Stimulated activated CD4-positive, alpha-beta T cell treated with anti-CD3 and anti-CD28 coated beads, Interleukin-12 subunit alpha, Interleukin-12 subunit beta, amount 100 ng/mL, for 4 hours (primary cell): ENCODE measurements around the gene IRF4.
"Not testable (repeated sequence)": the region's sequence is repeated elsewhere in the genome, so short reads cannot be mapped to it uniquely, and the experiment has no call there.

Experiments
- DNase-seq: peaks from one replicate; pipeline ENCODE4 v3.0.0-alpha.2; 2020

IRF4 gene

GRCh38 chr6:423055-423798, 31.7 kb downstream of the IRF4 start:
- no peak for DNase-seq

GRCh38 chr6:423799-424345, 32.3 kb downstream of the IRF4 start:
- no peak for DNase-seq

GRCh38 chr6:424741-425417, 33.3 kb downstream of the IRF4 start:
- no peak for DNase-seq

- DNase-seq = not testable (repeated sequence)
These were observed 33.9 kb downstream of the IRF4 start for GRCh38 chr6:425418-425788.

- DNase-seq = not testable (repeated sequence)
These were observed 34.7 kb downstream of the IRF4 start for GRCh38 chr6:426198-426738.

GRCh38 chr6:428047-428603, 36.6 kb downstream of the IRF4 start:
- DNase-seq = no peak

GRCh38 chr6:429515-430121, 38.1 kb downstream of the IRF4 start:
- no peak for DNase-seq

- no peak for DNase-seq
These were observed 40.0 kb downstream of the IRF4 start for GRCh38 chr6:431504-431903.

- peak; percentile 25 for DNase-seq
These were observed 40.4 kb downstream of the IRF4 start for GRCh38 chr6:431986-432385.

GRCh38 chr6:434051-434705, 42.6 kb downstream of the IRF4 start:
- DNase-seq = no peak

GRCh38 chr6:435441-436307, 44.1 kb downstream of the IRF4 start:
- DNase-seq = no peak

GRCh38 chr6:436308-437036, 44.9 kb downstream of the IRF4 start:
- no peak for DNase-seq

- DNase-seq = no peak
These were observed 45.5 kb downstream of the IRF4 start for GRCh38 chr6:437037-437392.

GRCh38 chr6:438634-439170, 47.1 kb downstream of the IRF4 start:
- DNase-seq = no peak

- no peak for DNase-seq
These were observed 48.2 kb downstream of the IRF4 start for GRCh38 chr6:439641-440167.

- DNase-seq = no peak
These were observed 49.8 kb downstream of the IRF4 start for GRCh38 chr6:441126-441920.

- no peak for DNase-seq
These were observed 52.1 kb downstream of the IRF4 start for GRCh38 chr6:443621-444159.

- peak; percentile 36 for DNase-seq
These were observed 53.2 kb downstream of the IRF4 start for GRCh38 chr6:444653-445275.
